ENCODE measurements around the gene KIAA1191. TPM values are rescaled to one million over a fixed set of nuclear protein-coding genes. Genes with fewer than 3 reads are reported as not detected.

KIAA1191 gene
- total and polyA plus RNA-seq, 7 donors, result 41.0 to 117 (median 104) TPM

DNA sequence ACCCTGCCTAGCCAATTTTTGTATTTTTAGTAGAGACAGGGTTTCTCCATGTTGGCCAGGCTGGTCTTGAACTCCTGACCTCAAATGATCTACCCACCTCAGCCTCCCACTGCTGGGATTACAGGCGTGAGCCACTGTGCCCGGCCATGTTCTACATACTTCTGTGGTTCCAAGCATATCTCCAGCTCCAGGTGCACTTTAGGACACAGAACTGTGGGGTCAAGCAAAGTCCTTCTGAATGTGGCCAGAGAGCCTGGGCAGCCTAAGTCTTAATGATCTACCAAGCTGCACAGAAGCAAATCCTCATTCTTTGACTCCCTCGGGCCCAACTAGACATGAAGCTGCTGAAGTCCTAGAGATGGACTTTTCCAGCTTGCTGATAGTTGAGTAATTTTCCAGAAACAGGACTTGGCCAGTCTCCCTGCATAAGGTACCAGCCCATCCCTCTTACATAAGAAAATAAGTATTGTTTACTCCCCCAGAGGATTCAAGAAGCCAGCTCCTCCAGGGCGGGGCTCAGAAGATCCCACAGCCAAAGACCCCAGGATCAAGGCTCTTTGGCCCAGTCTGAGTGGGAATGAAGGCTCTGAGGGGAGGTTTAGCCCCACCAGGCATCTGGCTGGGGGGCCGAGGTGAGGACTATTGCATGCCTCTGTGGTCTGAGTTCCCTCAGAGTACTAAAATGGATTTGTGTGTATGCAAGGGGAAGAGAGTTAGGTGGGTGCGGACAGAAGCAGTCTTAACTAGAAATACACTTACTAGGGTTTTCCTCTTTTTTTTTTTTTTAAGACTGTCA lies 46.1 kb upstream of the KIAA1191 start:
- intact Hi-C loops (cut with DNase I), result no loop called here
- Histone ChIP-seq H3K27me3 (no peaks in the 10 kb centered on the region), H3K27ac (peak overlapping the region in 2 of 4 donors; percentile 13 to 59), H3K4me3 (no peak overlapping the region), H3K4me1 (peaks cover 0 to 16% (median 4%) of the 10 kb centered on the region in 4 donors), H3K9me3 (no peaks in the 10 kb centered on the region), H3K36me3 (peaks cover 0 to 61% (median 13%) of the 10 kb centered on the region in 4 donors)
- 90 to 92% methylated on average over 6 of the region's 6 CpGs for WGBS, 2 donors
- DNase-seq, result no peak
- TF ChIP-seq, protein P1, sequence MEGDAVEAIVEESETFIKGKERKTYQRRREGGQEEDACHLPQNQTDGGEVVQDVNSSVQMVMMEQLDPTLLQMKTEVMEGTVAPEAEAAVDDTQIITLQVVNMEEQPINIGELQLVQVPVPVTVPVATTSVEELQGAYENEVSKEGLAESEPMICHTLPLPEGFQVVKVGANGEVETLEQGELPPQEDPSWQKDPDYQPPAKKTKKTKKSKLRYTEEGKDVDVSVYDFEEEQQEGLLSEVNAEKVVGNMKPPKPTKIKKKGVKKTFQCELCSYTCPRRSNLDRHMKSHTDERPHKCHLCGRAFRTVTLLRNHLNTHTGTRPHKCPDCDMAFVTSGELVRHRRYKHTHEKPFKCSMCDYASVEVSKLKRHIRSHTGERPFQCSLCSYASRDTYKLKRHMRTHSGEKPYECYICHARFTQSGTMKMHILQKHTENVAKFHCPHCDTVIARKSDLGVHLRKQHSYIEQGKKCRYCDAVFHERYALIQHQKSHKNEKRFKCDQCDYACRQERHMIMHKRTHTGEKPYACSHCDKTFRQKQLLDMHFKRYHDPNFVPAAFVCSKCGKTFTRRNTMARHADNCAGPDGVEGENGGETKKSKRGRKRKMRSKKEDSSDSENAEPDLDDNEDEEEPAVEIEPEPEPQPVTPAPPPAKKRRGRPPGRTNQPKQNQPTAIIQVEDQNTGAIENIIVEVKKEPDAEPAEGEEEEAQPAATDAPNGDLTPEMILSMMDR (IDR thresholded peaks at IDR 0.05), result no peak
- no peak for TF ChIP-seq POLR2AphosphoS5 (IDR thresholded peaks at IDR 0.05)
- TF ChIP-seq EP300 (IDR thresholded peaks at IDR 0.05), result no peak
- TF ChIP-seq POLR2A (IDR thresholded peaks at IDR 0.05), result no peak

DNA sequence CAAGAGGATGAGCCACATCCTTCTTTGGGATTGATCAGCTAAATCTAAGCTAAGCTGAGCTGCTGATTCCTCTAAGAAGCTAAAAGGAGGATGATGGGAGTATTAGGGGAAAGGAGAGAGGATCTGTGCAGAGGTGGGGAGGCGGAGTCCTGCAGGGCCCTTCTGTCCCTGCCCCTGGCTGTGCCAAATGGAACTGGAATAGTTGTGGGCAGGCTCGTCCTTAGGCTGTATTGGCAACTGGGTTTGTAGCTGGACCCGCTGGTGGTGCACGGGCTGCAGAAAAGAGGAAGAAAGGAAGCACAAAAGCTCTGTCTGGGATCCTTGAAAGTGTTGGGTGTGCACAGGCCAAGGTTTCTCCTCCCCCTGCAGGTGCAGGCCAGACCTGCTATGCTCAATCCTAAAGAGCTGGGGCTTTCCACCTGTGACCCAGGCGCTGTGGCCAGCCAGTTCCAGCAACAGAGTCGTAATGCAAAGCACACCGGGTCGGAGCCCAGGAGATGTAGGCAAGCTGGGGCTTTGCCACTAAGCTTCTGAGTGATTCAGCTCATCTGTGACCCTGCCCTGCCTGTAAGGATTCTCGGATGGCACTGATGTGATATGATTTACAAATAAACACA lies 45.0 kb upstream of the KIAA1191 start:
- H3K36me3 ChIP-seq, result peaks cover 0 to 62% (median 13%) of the 10 kb centered on the region in 4 donors
- 35 to 78% methylated on average over 9 of the region's 9 CpGs for WGBS, 2 donors
- no peak for DNase-seq
- no peaks in the 10 kb centered on the region for H3K27me3 ChIP-seq
- no peak for TF ChIP-seq POLR2AphosphoS5 (IDR thresholded peaks at IDR 0.05)
- TF ChIP-seq POLR2A (IDR thresholded peaks at IDR 0.05), result no peak
- TF ChIP-seq, protein P1 (IDR thresholded peaks at IDR 0.05), result no peak
- TF ChIP-seq EP300 (IDR thresholded peaks at IDR 0.05), result no peak
- no peaks in the 10 kb centered on the region for H3K9me3 ChIP-seq
- intact Hi-C loops (cut with DNase I), result no loop called here
- peaks cover 0 to 8% (median 3%) of the 10 kb centered on the region in 4 donors for H3K4me1 ChIP-seq
- no peak overlapping the region for H3K4me3 ChIP-seq
- no peak overlapping the region for H3K27ac ChIP-seq

- H3K36me3 ChIP-seq, result peaks cover 0 to 67% (median 14%) of the 10 kb centered on the region in 4 donors
- TF ChIP-seq POLR2A (IDR thresholded peaks at IDR 0.05) (no peak), POLR2AphosphoS5 (IDR thresholded peaks at IDR 0.05) (no peak), EP300 (IDR thresholded peaks at IDR 0.05) (no peak)
- TF ChIP-seq, protein P1 (IDR thresholded peaks at IDR 0.05), result no peak
- H3K9me3 ChIP-seq, result no peaks in the 10 kb centered on the region
- whole genome bisulfite sequencing, 2 donors, result 42 to 80% methylated on average over 20 of the region's 20 CpGs
- H3K4me1 ChIP-seq, result peaks cover 0 to 6% (median under 1%) of the 10 kb centered on the region in 4 donors
- intact Hi-C loops (cut with DNase I), result no loop called here
- H3K27ac ChIP-seq, result no peak overlapping the region
- DNase-seq, result no peak
- no peak overlapping the region for H3K4me3 ChIP-seq
- no peaks in the 10 kb centered on the region for H3K27me3 ChIP-seq
Observed at GRCh38 chr5:176405656-176406435, 44.3 kb upstream of the KIAA1191 start.

DNA sequence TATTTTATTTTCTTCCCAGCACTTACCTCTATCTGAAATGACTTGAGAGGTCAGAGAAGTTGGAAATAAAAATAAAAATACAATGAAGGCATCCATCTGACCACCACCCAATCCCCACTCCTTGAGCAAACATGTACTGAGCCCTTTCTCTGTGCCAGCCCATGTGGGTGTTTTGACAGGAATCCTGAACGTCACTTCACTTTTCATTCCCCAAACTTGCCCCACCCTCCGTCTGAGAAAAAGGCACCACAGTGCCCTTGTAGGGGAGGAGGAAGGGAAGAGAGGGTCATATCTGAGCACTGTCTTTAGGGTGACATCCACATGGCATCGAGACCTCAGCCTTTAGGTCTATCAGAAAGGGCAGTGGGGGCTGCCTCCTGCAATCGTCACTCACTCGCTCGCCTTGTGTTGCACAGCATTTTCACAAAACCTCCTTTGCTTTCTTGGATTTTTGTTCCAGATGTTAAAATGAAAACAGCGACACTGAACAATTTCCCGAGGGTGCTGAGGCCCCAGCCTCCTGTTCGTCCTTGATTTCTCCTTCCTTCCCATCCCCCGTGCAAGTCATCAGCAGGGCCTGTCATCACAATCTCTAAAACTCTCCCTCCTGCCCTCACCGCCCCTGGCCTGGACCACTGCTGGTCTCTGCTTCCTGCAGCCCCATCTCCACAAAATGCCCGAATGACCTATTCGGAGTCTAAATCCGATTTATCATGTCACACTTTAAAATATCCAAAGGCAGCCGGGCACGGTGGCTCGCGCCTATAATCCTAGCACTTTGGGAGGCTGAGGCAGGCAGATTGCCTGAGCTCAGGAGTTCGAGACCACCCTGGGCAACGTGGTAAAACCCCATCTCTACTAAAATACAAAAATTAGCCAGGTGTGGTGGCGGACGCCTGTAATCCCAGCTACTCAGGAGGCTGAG lies 40.0 kb upstream of the KIAA1191 start:
- intact Hi-C loops (cut with DNase I), result no loop called here
- peaks cover 0 to 6% (median 0%) of the 10 kb centered on the region in 4 donors for H3K4me1 ChIP-seq

More for the DNA sequence above, 40.0 kb upstream of the KIAA1191 start:
- H3K4me3 ChIP-seq, result no peak overlapping the region
- no peaks in the 10 kb centered on the region for H3K27me3 ChIP-seq
- peak; percentile 50 for DNase-seq
- TF ChIP-seq, protein P1 (IDR thresholded peaks at IDR 0.05), result no peak
- TF ChIP-seq POLR2AphosphoS5 (IDR thresholded peaks at IDR 0.05) (no peak), POLR2A (IDR thresholded peaks at IDR 0.05) (no peak), EP300 (IDR thresholded peaks at IDR 0.05) (no peak)
- peaks cover 0 to 54% (median 8%) of the 10 kb centered on the region in 4 donors for H3K36me3 ChIP-seq
- no peaks in the 10 kb centered on the region for H3K9me3 ChIP-seq
- no peak overlapping the region for H3K27ac ChIP-seq
- 80 to 90% methylated on average over 22 of the region's 22 CpGs for WGBS, 2 donors
